Cardiac fibroblast (primary cell): Measurements from ENCODE around the gene C6orf163.
"Not testable (repeated sequence)": the region's sequence is repeated elsewhere in the genome, so short reads cannot be mapped to it uniquely, and the experiment has no call there.

Experiments used
- DNase-seq, 2 donors: peaks; one replicate each; pipeline versions ENCODE4 v3.0.0 to v3.0.0-alpha.2; 2010; ENCODE audit warnings: low read depth in 2 of 2
- H3K4me3 ChIP-seq, 2 donors: replicated peaks in 1 of 2; 1 replicate in 1 of 2; 2 replicates in 1 of 2; pipeline ENCODE4 v1.5.1; 2011; ENCODE audit warnings: low read depth in 2 of 2, low read length in 2 of 2, mild to moderate bottlenecking in 2 of 2, moderate library complexity in 1 of 2
- CTCF ChIP-seq: IDR thresholded peaks from one replicate; pipeline ENCODE4 v1.5.1; 2011; ENCODE audit warnings: low read depth, mild to moderate bottlenecking, low read length, inconsistent platforms

The C6orf163 gene

GRCh38 chr6:87322304-87323212, 22.1 kb upstream of the C6orf163 start, which contains the start of gene SMIM8:
SMIM8 (plus strand) TSS chr6:87322588; CDS start chr6:87337032, 14,444 bp downstream.
- peak within 1 kb of the TSS; percentile 96 to 97 for H3K4me3 ChIP-seq
- TF ChIP-seq CTCF, result peak; percentile 68

GRCh38 chr6:87323880-87324279, 20.7 kb upstream of the C6orf163 start:
- not testable (repeated sequence) for DNase-seq, H3K4me3 ChIP-seq

More at GRCh38 chr6:87322304-87323212, 22.1 kb upstream of the C6orf163 start, which contains the start of gene SMIM8:
- peak; percentile 70 to 80 for DNase-seq

GRCh38 chr6:87330961-87331360, 13.7 kb upstream of the C6orf163 start:
- no peak for DNase-seq
- H3K4me3 ChIP-seq, result no peak overlapping the region
- TF ChIP-seq CTCF, result no peak

- TF ChIP-seq CTCF, result no peak
- H3K4me3 ChIP-seq, result no peak overlapping the region
- DNase-seq, result no peak
Measured at GRCh38 chr6:87333033-87333432, 11.6 kb upstream of the C6orf163 start.

- H3K4me3 ChIP-seq, result no peak overlapping the region
- TF ChIP-seq CTCF, result no peak
- DNase-seq, result peak; percentile 29 to 62
Measured at GRCh38 chr6:87333591-87334181, 10.9 kb upstream of the C6orf163 start.

- H3K4me3 ChIP-seq, result no peak overlapping the region
- DNase-seq, result peak in 1 of 2 donors; percentile 60
- no peak for TF ChIP-seq CTCF
Measured at GRCh38 chr6:87334683-87335082, 9.9 kb upstream of the C6orf163 start.

- DNase-seq, result no peak
- TF ChIP-seq CTCF, result no peak
- no peak overlapping the region for H3K4me3 ChIP-seq
Measured at GRCh38 chr6:87336367-87336766, 8.2 kb upstream of the C6orf163 start.
